Measurements from ENCODE around the gene SLIT3.

SLIT3 gene

GRCh38 chr5:169001394-169001793 is 299.5 kb downstream of the SLIT3 start:
- no peaks in the 10 kb centered on the region for H3K27me3 ChIP-seq (replicated peaks)
- H3K4me3 ChIP-seq (ENCODE audit: low read depth, low read length): no peak overlapping the region
- in situ Hi-C loops (cut with HindIII; ENCODE audit: low pct_ligation_motif_present, low sequenced_read_pairs): no loop called here
- no peak overlapping the region for H3K27ac ChIP-seq
- no peaks in the 10 kb centered on the region for H3K36me3 ChIP-seq (replicated peaks)
- DNase-seq: no peak
- TF ChIP-seq, protein P1, sequence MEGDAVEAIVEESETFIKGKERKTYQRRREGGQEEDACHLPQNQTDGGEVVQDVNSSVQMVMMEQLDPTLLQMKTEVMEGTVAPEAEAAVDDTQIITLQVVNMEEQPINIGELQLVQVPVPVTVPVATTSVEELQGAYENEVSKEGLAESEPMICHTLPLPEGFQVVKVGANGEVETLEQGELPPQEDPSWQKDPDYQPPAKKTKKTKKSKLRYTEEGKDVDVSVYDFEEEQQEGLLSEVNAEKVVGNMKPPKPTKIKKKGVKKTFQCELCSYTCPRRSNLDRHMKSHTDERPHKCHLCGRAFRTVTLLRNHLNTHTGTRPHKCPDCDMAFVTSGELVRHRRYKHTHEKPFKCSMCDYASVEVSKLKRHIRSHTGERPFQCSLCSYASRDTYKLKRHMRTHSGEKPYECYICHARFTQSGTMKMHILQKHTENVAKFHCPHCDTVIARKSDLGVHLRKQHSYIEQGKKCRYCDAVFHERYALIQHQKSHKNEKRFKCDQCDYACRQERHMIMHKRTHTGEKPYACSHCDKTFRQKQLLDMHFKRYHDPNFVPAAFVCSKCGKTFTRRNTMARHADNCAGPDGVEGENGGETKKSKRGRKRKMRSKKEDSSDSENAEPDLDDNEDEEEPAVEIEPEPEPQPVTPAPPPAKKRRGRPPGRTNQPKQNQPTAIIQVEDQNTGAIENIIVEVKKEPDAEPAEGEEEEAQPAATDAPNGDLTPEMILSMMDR (IDR thresholded peaks at IDR 0.05; ENCODE audit: low read depth, low read length, missing control alignments): no peak

DNA sequence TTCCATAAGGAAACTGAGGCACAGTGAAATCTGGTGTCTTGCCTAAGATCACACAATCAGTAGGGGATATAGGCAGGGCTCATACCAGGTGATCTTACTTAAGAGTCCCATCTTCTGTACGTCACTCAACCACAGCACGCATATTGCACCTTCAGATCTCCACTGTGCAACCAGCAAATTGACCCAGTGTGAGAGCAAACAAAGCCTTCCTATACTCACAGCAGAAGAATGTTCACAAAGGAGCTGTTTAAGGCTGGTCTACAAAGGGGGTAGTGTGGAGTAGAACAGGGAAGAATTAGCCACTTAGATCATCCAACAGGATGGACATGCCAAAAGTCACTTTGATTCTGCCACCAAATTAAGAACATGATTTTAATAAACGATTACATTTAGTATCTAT is 305.9 kb downstream of the SLIT3 start:
- Histone ChIP-seq H3K36me3 (replicated peaks) (no peaks in the 10 kb centered on the region), H3K4me3 (ENCODE audit: low read depth, low read length) (no peak overlapping the region), H3K27me3 (replicated peaks) (peaks cover under 1% of the 10 kb centered on the region), H3K27ac (no peak overlapping the region)
- DNase-seq: no peak
- TF ChIP-seq, protein P1 (IDR thresholded peaks at IDR 0.05; ENCODE audit: low read depth, low read length, missing control alignments): no peak
- in situ Hi-C loops (cut with HindIII; ENCODE audit: low pct_ligation_motif_present, low sequenced_read_pairs): no loop called here

DNA sequence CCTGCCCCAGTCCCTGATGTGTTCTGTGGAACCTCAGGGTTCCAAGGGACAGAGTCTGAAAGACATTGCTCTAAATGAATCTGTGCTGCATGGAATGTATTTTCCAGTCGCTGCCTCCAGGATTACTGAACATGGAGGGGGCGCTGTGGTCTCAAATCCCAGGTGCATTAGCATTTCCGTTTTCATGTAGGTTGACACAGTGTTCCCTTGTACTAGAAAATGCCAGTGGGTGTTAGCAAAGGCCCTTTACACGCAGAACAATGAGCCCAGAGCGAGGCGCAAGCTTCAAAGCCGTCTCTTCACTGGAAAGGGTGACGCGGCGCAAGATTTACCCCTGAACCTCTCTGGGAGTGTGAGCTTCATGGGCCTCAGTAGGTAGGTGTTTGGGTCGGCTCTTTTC is 308.3 kb downstream of the SLIT3 start:
- Histone ChIP-seq H3K27me3 (replicated peaks) (peaks cover 5% of the 10 kb centered on the region), H3K27ac (no peak overlapping the region), H3K36me3 (replicated peaks) (no peaks in the 10 kb centered on the region), H3K4me3 (ENCODE audit: low read depth, low read length) (no peak overlapping the region)
- TF ChIP-seq, protein P1 (IDR thresholded peaks at IDR 0.05; ENCODE audit: low read depth, low read length, missing control alignments): peak; percentile 64
- DNase-seq: no peak
- in situ Hi-C loops (cut with HindIII; ENCODE audit: low pct_ligation_motif_present, low sequenced_read_pairs): no loop called here

DNA sequence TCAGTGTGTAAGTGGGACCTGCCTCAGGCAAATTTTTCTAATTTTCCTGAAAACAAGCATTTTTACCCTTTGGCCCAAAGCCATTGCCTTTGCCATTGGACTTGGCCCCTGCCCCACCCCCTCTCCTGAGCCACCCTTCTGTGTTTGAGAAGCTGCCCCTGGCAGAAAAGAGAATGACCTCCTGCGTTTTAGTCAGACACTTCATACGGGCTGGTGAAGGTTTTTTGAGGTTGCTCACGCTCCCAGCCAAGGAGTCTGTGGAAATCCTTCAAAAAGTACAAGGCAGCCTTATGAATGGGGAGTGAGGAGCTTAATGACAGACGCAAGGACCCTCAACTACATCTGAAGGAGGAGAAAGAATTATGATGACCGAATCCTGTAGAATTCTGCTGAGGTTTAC is 308.9 kb downstream of the SLIT3 start:
- TF ChIP-seq, protein P1 (IDR thresholded peaks at IDR 0.05; ENCODE audit: low read depth, low read length, missing control alignments): no peak
- DNase-seq: no peak
- Histone ChIP-seq H3K27ac (no peak overlapping the region), H3K27me3 (replicated peaks) (peaks cover 5% of the 10 kb centered on the region), H3K4me3 (ENCODE audit: low read depth, low read length) (no peak overlapping the region), H3K36me3 (replicated peaks) (no peaks in the 10 kb centered on the region)
- in situ Hi-C loops (cut with HindIII; ENCODE audit: low pct_ligation_motif_present, low sequenced_read_pairs): no loop called here

DNA sequence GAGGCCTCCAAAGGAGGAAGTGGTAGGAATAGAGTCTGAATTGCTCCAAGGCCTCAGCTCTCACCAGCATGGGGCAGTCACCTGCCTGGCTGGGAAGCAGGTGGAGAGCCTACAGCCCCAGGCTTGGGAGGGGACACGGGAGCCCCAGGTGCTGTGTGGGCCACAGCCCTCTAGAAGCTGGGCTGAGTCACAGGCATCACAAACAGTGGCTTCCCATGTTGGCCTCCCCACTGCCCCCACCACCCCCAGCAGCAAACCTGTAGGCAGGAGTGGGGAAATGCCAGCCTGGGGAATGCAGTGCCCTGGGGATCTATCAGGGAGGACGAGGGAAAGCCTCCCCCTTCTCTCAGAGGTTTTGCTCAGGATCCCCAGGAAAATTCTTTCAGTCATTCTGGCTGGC is 309.6 kb downstream of the SLIT3 start:
- TF ChIP-seq, protein P1 (IDR thresholded peaks at IDR 0.05; ENCODE audit: low read depth, low read length, missing control alignments): no peak
- in situ Hi-C loops (cut with HindIII; ENCODE audit: low pct_ligation_motif_present, low sequenced_read_pairs): no loop called here
- no peak for DNase-seq

GRCh38 chr5:168990679-168991078 is 310.3 kb downstream of the SLIT3 start:
- no peak for DNase-seq
- TF ChIP-seq, protein P1 (IDR thresholded peaks at IDR 0.05; ENCODE audit: low read depth, low read length, missing control alignments): no peak
- in situ Hi-C loops (cut with HindIII; ENCODE audit: low pct_ligation_motif_present, low sequenced_read_pairs): no loop called here
- Histone ChIP-seq H3K27me3 (replicated peaks) (peaks cover 5% of the 10 kb centered on the region), H3K36me3 (replicated peaks) (no peaks in the 10 kb centered on the region), H3K27ac (no peak overlapping the region), H3K4me3 (ENCODE audit: low read depth, low read length) (no peak overlapping the region)

More for the DNA sequence above, 309.6 kb downstream of the SLIT3 start:
- Histone ChIP-seq H3K4me3 (ENCODE audit: low read depth, low read length) (no peak overlapping the region), H3K36me3 (replicated peaks) (no peaks in the 10 kb centered on the region), H3K27me3 (replicated peaks) (peaks cover 5% of the 10 kb centered on the region), H3K27ac (no peak overlapping the region)
